Activated naive CD8-positive, alpha-beta T cell treated with anti-CD3 and anti-CD28 coated beads, Interleukin-2, amount 50 U/mL, for 24 hours (primary cell): ENCODE measurements around the gene USP20.

Experiments used
- ATAC-seq: fragments of 150-1000 bp; cut with Tn5 transposase; one replicate; pipeline ENCODE4 v1.10.0; 2021
- DNase-seq: peaks from one replicate; pipeline ENCODE4 v3.0.0; 2021
- H3K27ac Mint-ChIP-seq: one replicate; pipeline ENCODE4 v1.8.0; 2021; ENCODE audit warnings: mild to moderate bottlenecking, mixed read lengths
- H3K27me3 Mint-ChIP-seq: one replicate; pipeline ENCODE4 v1.8.0; 2021; ENCODE audit warnings: mixed read lengths
- H3K36me3 Mint-ChIP-seq: one replicate; pipeline ENCODE4 v1.8.0; 2021; ENCODE audit warnings: low read depth, mixed read lengths
- H3K4me1 Mint-ChIP-seq: one replicate; pipeline ENCODE4 v1.8.0; 2021; ENCODE audit warnings: mixed read lengths
- H3K4me3 Mint-ChIP-seq: one replicate; pipeline ENCODE4 v1.8.0; 2021; ENCODE audit warnings: mild to moderate bottlenecking, moderate library complexity, mixed read lengths
- H3K9me3 Mint-ChIP-seq: one replicate; pipeline ENCODE4 v1.8.0; 2021; ENCODE audit warnings: mixed read lengths

The USP20 gene

DNA sequence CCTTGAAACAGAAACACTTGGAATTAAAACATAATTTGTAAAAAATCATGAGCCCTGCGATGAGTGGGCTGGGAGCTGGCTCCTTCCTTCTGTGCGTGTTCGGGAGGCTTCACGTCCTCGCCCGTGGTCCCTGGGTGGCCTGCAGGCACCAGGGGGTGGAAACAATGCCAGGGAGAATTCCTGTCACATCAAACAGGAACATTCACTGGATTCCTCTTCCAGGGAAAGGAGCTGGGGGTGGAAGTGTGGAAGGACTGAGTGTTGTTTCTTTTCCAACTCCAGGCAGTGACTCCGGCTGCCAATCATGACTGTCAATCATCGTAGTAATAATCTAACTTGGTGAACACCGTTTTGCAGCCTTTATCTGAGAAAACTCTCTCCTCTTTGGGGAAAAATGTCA, 21.6 kb upstream of the USP20 start:
- DNase-seq, result no peak
- ATAC-seq, result no peak
- H3K36me3 Mint-ChIP-seq, result peaks cover 47% of the 10 kb centered on the region
- no peaks in the 10 kb centered on the region for H3K27me3 Mint-ChIP-seq
- H3K27ac Mint-ChIP-seq, result no peak overlapping the region
- H3K4me3 Mint-ChIP-seq, result no peak overlapping the region
- peaks cover 4% of the 10 kb centered on the region for H3K4me1 Mint-ChIP-seq
- no peaks in the 10 kb centered on the region for H3K9me3 Mint-ChIP-seq

DNA sequence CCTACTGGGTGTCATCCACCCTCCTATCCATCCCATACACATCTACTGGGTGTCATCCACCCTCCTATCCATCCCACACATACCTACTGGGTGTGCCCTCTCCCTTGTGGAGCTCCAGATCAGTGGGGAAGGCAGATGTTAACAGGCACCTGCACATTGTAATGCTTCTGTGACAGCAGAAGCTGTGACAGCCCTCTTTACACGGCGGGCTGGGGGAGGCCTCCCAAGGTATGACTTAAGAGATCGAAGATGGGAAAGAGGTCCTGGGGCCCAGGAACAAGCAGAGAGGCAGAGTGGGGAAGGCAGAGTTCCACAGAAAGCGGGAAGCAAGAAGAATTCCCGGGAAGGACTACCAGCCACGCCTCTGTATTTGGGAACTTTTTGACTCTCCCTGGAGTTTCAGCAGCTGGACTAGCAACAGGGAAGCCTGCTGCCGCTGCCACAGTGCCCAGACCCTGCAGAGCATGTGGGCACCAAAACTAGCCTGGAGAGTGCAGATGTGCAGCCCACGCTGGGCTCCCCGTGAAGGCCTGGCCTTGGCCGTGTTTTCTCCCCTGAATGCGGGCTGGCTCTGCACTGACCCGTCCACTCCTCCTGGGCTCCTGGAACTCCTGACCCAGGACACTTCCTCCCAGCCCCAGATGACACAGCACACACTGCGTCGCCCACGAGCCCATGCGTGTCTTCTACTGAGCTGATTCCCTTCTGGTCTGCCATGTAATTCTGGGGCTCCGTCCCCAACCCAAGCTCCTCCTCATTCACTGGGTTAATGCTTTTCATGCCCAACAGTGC, 20.6 kb upstream of the USP20 start:
- peaks cover 4% of the 10 kb centered on the region for H3K4me1 Mint-ChIP-seq
- no peak overlapping the region for H3K27ac Mint-ChIP-seq
- H3K4me3 Mint-ChIP-seq, result no peak overlapping the region
- H3K27me3 Mint-ChIP-seq, result no peaks in the 10 kb centered on the region
- ATAC-seq (no peak), DNase-seq (no peak)
- no peaks in the 10 kb centered on the region for H3K9me3 Mint-ChIP-seq
- peaks cover 47% of the 10 kb centered on the region for H3K36me3 Mint-ChIP-seq

- Mint-ChIP-seq H3K27me3 (no peaks in the 10 kb centered on the region), H3K9me3 (no peaks in the 10 kb centered on the region), H3K4me1 (peaks cover 4% of the 10 kb centered on the region), H3K36me3 (peaks cover 44% of the 10 kb centered on the region), H3K4me3 (no peak overlapping the region), H3K27ac (no peak overlapping the region)
- no peak for DNase-seq
- ATAC-seq, result no peak
Observed at GRCh38 chr9:129815278-129815677, 20.0 kb upstream of the USP20 start.

GRCh38 chr9:129816501-129817435, 18.5 kb upstream of the USP20 start:
- no peak overlapping the region for H3K4me3 Mint-ChIP-seq
- no peaks in the 10 kb centered on the region for H3K9me3 Mint-ChIP-seq
- peaks cover 4% of the 10 kb centered on the region for H3K4me1 Mint-ChIP-seq
- DNase-seq (no peak), ATAC-seq (no peak)
- H3K27me3 Mint-ChIP-seq, result no peaks in the 10 kb centered on the region
- H3K36me3 Mint-ChIP-seq, result peaks cover 41% of the 10 kb centered on the region
- H3K27ac Mint-ChIP-seq, result no peak overlapping the region

- peak; percentile 22 for DNase-seq
- Mint-ChIP-seq H3K27me3 (no peaks in the 10 kb centered on the region), H3K4me1 (peaks cover 11% of the 10 kb centered on the region), H3K27ac (peak overlapping the region; percentile 84), H3K4me3 (peak overlapping the region; percentile 87), H3K9me3 (no peaks in the 10 kb centered on the region), H3K36me3 (peaks cover 30% of the 10 kb centered on the region)
- ATAC-seq, result peak; percentile 25
Observed at GRCh38 chr9:129822898-129823541, 12.2 kb upstream of the USP20 start.

GRCh38 chr9:129823542-129823934, 11.7 kb upstream of the USP20 start:
- Mint-ChIP-seq H3K4me3 (peak overlapping the region; percentile 87), H3K9me3 (no peaks in the 10 kb centered on the region), H3K27me3 (no peaks in the 10 kb centered on the region), H3K36me3 (peaks cover 29% of the 10 kb centered on the region), H3K4me1 (peaks cover 11% of the 10 kb centered on the region), H3K27ac (peak overlapping the region; percentile 72)
- DNase-seq, result no peak
- peak; percentile 52 for ATAC-seq

DNA sequence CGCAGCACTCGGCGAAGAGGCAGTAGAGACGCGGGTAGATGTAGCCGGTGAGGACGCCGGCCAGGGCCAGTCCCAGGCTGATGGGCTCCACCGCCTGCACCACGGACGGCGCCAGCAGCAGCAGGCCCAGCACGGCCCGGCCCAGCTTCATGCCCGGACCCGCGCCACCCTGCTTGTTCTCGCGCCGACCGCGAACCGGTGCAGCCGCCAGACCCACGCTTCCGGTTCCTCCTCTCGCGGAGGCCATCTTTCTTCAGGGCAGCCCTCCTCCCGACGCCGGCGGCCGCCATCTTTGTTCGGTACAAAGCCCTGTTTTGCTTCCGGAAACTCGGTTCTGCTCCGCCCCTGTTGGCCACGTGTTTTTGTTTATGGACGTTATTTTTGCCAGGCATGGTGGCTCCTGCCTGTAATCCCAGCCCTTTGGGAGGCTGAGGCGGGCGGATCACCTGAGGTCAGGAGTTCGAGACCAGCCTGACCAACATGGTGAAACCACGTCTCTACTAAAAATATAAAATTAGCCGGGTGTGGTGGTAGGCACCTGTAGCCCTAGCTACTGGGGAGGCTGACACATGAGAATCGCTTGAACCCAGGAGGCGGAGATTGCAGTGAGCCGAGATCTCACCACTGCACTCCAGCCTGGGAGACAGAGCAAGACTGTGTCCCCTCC, 11.2 kb upstream of the USP20 start, which contains the start of gene TOR1A:
TOR1A (minus strand) TSS at position 202 of the 667 bp plus-strand sequence; CDS start at position 151, 51 bp downstream.
- H3K4me3 Mint-ChIP-seq, result peak within 1 kb of the TSS; percentile 87
- ATAC-seq, result peak; percentile 90
- peaks cover 30% of the 10 kb centered on the region for H3K36me3 Mint-ChIP-seq

DNA sequence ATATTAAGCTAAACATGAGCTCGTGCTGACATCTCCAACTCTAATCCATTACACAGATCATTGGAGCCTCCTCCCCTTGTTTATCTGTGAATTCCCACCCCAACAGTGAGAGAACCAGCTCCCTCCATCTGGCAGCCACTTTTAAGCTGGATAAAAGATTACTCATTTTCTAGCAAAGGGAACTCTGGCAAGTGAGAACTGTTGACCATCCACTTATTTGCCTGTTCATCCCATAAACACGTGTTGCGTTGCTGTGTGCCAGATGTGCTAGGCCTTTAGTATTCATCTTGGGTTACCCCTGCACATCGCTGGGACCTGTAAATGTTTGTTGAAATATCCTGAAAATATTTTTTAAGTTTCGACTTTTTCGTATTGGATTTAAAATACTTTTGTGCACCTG, 8.9 kb upstream of the USP20 start:
- no peaks in the 10 kb centered on the region for H3K27me3 Mint-ChIP-seq
- DNase-seq, result no peak
- no peaks in the 10 kb centered on the region for H3K9me3 Mint-ChIP-seq
- H3K4me3 Mint-ChIP-seq, result no peak overlapping the region
- ATAC-seq, result no peak
- peaks cover 11% of the 10 kb centered on the region for H3K4me1 Mint-ChIP-seq
- H3K27ac Mint-ChIP-seq, result no peak overlapping the region
- peaks cover 37% of the 10 kb centered on the region for H3K36me3 Mint-ChIP-seq

More for the DNA sequence above, 11.2 kb upstream of the USP20 start, which contains the start of gene TOR1A:
- H3K27ac Mint-ChIP-seq, result peak within 1 kb of the TSS; percentile 84
- H3K27me3 Mint-ChIP-seq, result no peaks in the 10 kb centered on the region
- no peaks in the 10 kb centered on the region for H3K9me3 Mint-ChIP-seq
- DNase-seq, result peak; percentile 93
- H3K4me1 Mint-ChIP-seq, result peaks cover 11% of the 10 kb centered on the region

DNA sequence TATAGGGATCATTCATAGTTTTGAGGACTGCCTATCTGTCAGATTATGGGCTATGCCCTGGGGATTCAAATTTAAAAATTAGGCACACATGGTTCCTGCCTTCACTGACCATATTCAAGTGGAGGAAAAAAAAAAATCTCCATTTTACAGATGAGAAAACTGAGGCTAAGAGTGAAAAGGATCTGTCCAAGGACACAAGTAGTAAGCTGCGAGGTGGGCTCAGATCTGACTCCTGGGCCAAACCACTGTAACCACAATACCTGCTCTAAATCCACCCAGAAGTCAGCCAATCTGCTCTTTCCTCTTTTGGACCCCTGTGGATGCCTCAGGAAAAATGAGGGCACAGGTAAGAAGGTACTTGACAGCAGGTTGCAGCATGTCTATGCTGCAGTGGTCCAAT, 8.5 kb upstream of the USP20 start:
- ATAC-seq, result no peak
- H3K27me3 Mint-ChIP-seq, result no peaks in the 10 kb centered on the region
- H3K4me1 Mint-ChIP-seq, result peaks cover 11% of the 10 kb centered on the region
- H3K36me3 Mint-ChIP-seq, result peaks cover 41% of the 10 kb centered on the region
- DNase-seq, result no peak
- H3K4me3 Mint-ChIP-seq, result no peak overlapping the region
- H3K27ac Mint-ChIP-seq, result no peak overlapping the region
- H3K9me3 Mint-ChIP-seq, result no peaks in the 10 kb centered on the region

DNA sequence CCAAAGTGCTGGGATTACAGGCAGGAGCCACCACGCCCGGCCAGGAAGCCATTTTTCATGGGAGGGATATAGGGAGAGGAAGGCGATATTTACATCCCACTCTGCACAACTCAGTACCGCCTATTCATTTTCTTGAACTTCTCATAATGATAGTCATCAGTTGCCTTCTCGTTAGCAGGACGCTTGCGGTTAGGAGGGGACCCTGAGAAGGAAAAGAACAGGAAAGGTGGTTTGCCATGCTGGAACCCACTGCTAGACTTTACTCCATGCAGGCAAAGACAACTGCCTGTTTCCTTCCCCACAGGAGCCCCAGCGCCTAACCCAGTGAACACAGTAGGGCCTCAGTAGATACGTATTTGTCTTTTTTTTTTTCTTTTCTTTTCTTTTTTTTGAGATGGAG, 7.2 kb upstream of the USP20 start:
- ATAC-seq (no peak), DNase-seq (no peak)
- H3K4me3 Mint-ChIP-seq, result no peak overlapping the region
- H3K27ac Mint-ChIP-seq, result peak overlapping the region; percentile 19
- H3K27me3 Mint-ChIP-seq, result no peaks in the 10 kb centered on the region
- peaks cover 38% of the 10 kb centered on the region for H3K36me3 Mint-ChIP-seq
- peaks cover 1% of the 10 kb centered on the region for H3K4me1 Mint-ChIP-seq
- no peaks in the 10 kb centered on the region for H3K9me3 Mint-ChIP-seq

DNA sequence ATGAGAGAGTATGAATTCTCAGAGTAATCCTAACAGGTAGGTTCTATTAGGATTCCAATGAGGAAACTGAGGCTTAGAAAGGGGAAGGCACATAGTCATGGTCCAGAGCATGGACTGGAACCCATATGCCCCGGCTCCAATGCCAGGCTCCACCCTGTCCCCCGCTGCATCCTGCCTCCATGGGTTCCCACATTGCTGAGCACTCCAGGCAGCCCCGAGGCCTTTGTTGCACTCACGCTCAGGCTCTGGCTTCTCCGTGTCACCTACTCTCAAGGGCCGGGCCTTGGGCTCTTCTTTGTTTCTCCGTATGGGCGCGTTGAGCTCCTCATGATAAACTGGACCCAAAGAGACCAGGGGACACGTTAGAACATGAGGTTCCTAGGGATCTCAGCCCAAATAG, 6.3 kb upstream of the USP20 start:
- no peak for DNase-seq
- no peaks in the 10 kb centered on the region for H3K9me3 Mint-ChIP-seq
- no peak for ATAC-seq
- H3K27ac Mint-ChIP-seq, result no peak overlapping the region
- no peaks in the 10 kb centered on the region for H3K27me3 Mint-ChIP-seq
- H3K4me3 Mint-ChIP-seq, result no peak overlapping the region
- peaks cover 9% of the 10 kb centered on the region for H3K4me1 Mint-ChIP-seq
- H3K36me3 Mint-ChIP-seq, result peaks cover 44% of the 10 kb centered on the region

DNA sequence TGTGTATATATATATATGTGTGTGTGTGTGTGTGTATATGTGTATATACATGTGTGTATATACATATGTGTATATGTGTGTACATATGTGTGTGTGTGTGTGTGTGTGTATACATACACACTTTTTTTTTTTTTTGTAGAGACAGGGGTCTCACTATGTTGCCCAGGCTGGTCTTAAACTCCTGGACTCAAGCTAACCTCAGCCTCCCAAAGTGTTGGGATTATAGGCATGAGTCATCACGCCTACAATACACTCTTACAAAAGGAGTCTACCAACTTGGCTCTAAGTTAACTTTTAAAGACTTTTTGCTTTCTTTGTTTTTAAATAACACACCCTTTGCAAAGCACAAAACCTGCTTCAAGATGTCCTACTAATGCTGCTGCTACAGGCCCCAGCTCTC, 2.3 kb upstream of the USP20 start:
- Mint-ChIP-seq H3K36me3 (peaks cover 45% of the 10 kb centered on the region), H3K27ac (no peak overlapping the region)

DNA sequence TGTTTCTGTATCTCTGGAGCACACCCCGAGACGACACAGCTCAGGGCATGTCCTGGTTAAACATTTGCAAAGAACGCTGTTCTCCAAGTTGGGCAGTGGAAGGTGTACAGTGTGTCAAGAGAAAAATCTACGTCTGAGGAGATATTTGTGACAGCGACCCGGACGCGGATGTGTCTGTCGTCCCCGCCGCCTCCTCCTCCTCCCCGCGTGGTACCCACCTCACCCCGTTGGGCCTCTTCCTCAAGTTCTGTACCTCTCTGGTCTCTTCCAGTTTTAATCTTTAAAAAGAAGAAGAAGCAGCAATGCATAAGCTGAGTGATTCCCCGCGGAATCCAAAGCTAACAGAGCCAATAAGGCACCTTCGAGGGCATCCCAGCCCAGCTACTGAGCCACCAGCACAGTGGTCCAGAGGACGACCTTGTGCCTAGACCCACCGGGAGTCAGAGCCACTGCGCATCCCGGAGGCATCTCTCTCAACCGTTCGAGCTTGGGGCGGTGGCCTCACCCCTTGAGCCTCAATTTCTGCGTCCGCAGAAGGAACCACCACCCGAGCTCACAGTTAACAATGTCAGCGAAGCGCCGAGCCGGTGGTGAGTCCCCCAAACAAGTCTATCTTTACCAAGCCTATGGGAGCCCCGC, 650 bp upstream of the USP20 start:
- peaks cover 31% of the 10 kb centered on the region for H3K36me3 Mint-ChIP-seq
- peaks cover 54% of the 10 kb centered on the region for H3K4me1 Mint-ChIP-seq
- ATAC-seq (peak; percentile 6), DNase-seq (peak; percentile 41)
- H3K27me3 Mint-ChIP-seq, result no peaks in the 10 kb centered on the region
- no peaks in the 10 kb centered on the region for H3K9me3 Mint-ChIP-seq
- peak overlapping the region; percentile 96 for H3K27ac Mint-ChIP-seq
- H3K4me3 Mint-ChIP-seq, result peak overlapping the region; percentile 98

More for the DNA sequence above, 2.3 kb upstream of the USP20 start:
- no peaks in the 10 kb centered on the region for H3K9me3 Mint-ChIP-seq
- ATAC-seq (no peak), DNase-seq (no peak)
- H3K4me1 Mint-ChIP-seq, result peaks cover 38% of the 10 kb centered on the region
- no peaks in the 10 kb centered on the region for H3K27me3 Mint-ChIP-seq
- peak overlapping the region; percentile 98 for H3K4me3 Mint-ChIP-seq
